ENCODE data around the gene HNF1B.

The HNF1B gene

DNA sequence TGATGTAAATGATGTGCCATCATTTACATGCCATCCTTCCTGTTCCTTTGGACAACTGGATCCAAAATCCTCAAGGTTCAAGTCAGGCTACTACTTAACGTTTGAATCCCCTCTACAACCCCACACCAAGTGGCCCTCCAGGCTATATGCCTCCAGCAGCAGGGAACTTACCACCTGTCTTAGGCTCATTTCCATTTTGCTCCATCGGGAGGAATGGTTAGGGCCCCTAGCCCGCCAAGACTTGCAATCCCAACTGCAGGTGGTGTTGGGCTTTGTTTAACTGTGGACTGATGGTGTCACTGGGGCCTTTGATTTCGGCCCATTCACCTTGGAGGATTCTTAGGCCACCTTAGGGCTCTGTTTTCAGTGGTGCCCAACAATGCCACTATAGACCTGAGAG is 9.7 kb downstream of the HNF1B start:
- no peaks in the 10 kb centered on the region for H3K9me3 ChIP-seq (ENCODE audit: low read length)
- H2AFZ ChIP-seq (ENCODE audit: low read length) = no peak overlapping the region
- TF ChIP-seq EZH2 (IDR thresholded peaks at IDR 0.05; ENCODE audit: borderline replicate concordance, low read length) = no peak
- no peak for TF ChIP-seq CTCF (IDR thresholded peaks at IDR 0.05; ENCODE audit: low read length)
- H3K79me2 ChIP-seq (ENCODE audit: insufficient read depth, low read length) = no peaks in the 10 kb centered on the region
- H3K27ac ChIP-seq (ENCODE audit: low read depth, low read length, poor library complexity, severe bottlenecking) = no peak overlapping the region
- H3K4me2 ChIP-seq (ENCODE audit: low read length) = no peak overlapping the region
- no peaks in the 10 kb centered on the region for H3K9me2 ChIP-seq (ENCODE audit: low read depth, low read length)
- no peak overlapping the region for H3K4me3 ChIP-seq (ENCODE audit: low read depth, low read length, poor library complexity, severe bottlenecking)
- no peaks in the 10 kb centered on the region for H3F3A ChIP-seq (ENCODE audit: insufficient read depth, low read length)
- H3K36me3 ChIP-seq (ENCODE audit: insufficient read depth, low read length) = no peaks in the 10 kb centered on the region
- no peak overlapping the region for H3K9ac ChIP-seq (ENCODE audit: low read length)
- no peaks in the 10 kb centered on the region for H3K4me1 ChIP-seq (ENCODE audit: insufficient read depth, low read length, severe bottlenecking)
- H4K20me1 ChIP-seq (ENCODE audit: insufficient read depth, low read length) = no peaks in the 10 kb centered on the region
- no peaks in the 10 kb centered on the region; the same call in 1 of the 2 replicates for H3K27me3 ChIP-seq (ENCODE audit: insufficient read depth, low read length)

DNA sequence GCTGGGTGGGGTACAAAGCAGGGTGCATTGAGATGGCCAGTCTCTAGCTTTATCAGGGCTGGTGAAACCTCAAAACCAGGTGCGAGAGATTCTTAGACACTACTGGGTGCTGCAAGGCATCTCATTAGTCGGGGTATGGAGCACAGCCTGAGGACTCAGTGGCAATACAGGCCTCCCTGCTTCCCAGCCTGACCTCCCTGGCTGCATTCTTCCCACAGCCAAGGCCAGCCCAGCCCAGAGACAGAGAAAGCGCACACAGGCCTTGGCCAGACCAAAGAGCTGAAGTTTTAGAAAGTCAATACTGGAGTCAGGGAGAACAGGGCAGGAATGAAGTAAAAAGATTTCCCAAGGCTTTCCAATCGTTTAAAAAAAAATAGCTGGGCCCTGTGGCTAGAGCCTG is 12.5 kb downstream of the HNF1B start:
- no peaks in the 10 kb centered on the region for H4K20me1 ChIP-seq (ENCODE audit: insufficient read depth, low read length)
- H3K9me2 ChIP-seq (ENCODE audit: low read depth, low read length) = no peaks in the 10 kb centered on the region
- H3K4me1 ChIP-seq (ENCODE audit: insufficient read depth, low read length, severe bottlenecking) = no peaks in the 10 kb centered on the region
- H3K4me3 ChIP-seq (ENCODE audit: low read depth, low read length, poor library complexity, severe bottlenecking) = no peak overlapping the region
- no peaks in the 10 kb centered on the region for H3K79me2 ChIP-seq (ENCODE audit: insufficient read depth, low read length)
- no peak overlapping the region for H3K9ac ChIP-seq (ENCODE audit: low read length)
- H3K27ac ChIP-seq (ENCODE audit: low read depth, low read length, poor library complexity, severe bottlenecking) = no peak overlapping the region
- no peak overlapping the region for H2AFZ ChIP-seq (ENCODE audit: low read length)
- no peaks in the 10 kb centered on the region for H3K27me3 ChIP-seq (ENCODE audit: insufficient read depth, low read length)
- no peaks in the 10 kb centered on the region for H3K9me3 ChIP-seq (ENCODE audit: low read length)
- H3K36me3 ChIP-seq (ENCODE audit: insufficient read depth, low read length) = no peaks in the 10 kb centered on the region
- no peak overlapping the region for H3K4me2 ChIP-seq (ENCODE audit: low read length)
- TF ChIP-seq EZH2 (IDR thresholded peaks at IDR 0.05; ENCODE audit: borderline replicate concordance, low read length) (no peak), CTCF (IDR thresholded peaks at IDR 0.05; ENCODE audit: low read length) (no peak)
- H3F3A ChIP-seq (ENCODE audit: insufficient read depth, low read length) = no peaks in the 10 kb centered on the region

GRCh38 chr17:37731056-37731455 is 13.8 kb downstream of the HNF1B start:
- H3K9me2 ChIP-seq (ENCODE audit: low read depth, low read length) = no peaks in the 10 kb centered on the region
- H2AFZ ChIP-seq (ENCODE audit: low read length) = no peak overlapping the region
- H3K27ac ChIP-seq (ENCODE audit: low read depth, low read length, poor library complexity, severe bottlenecking) = no peak overlapping the region
- H4K20me1 ChIP-seq (ENCODE audit: insufficient read depth, low read length) = no peaks in the 10 kb centered on the region
- no peak overlapping the region for H3K9ac ChIP-seq (ENCODE audit: low read length)
- H3K36me3 ChIP-seq (ENCODE audit: insufficient read depth, low read length) = no peaks in the 10 kb centered on the region
- no peak overlapping the region for H3K4me2 ChIP-seq (ENCODE audit: low read length)
- no peaks in the 10 kb centered on the region for H3K9me3 ChIP-seq (ENCODE audit: low read length)
- no peak overlapping the region for H3K4me3 ChIP-seq (ENCODE audit: low read depth, low read length, poor library complexity, severe bottlenecking)
- H3F3A ChIP-seq (ENCODE audit: insufficient read depth, low read length) = no peaks in the 10 kb centered on the region
- H3K79me2 ChIP-seq (ENCODE audit: insufficient read depth, low read length) = no peaks in the 10 kb centered on the region
- H3K4me1 ChIP-seq (ENCODE audit: insufficient read depth, low read length, severe bottlenecking) = no peaks in the 10 kb centered on the region
- no peaks in the 10 kb centered on the region for H3K27me3 ChIP-seq (ENCODE audit: insufficient read depth, low read length)
- TF ChIP-seq CTCF (IDR thresholded peaks at IDR 0.05; ENCODE audit: low read length) (no peak), EZH2 (IDR thresholded peaks at IDR 0.05; ENCODE audit: borderline replicate concordance, low read length) (no peak)
